Panc1 (cell line): ENCODE results near the gene OLFML3. TPM values are rescaled to one million over a fixed set of nuclear protein-coding genes. Genes with fewer than 3 reads are reported as not detected.

Experiments used
- ATAC-seq: fragments of 200-7000 bp; cut with Tn5 transposase; 2 replicates; pipeline ENCODE4 v1.9.1; 2020; ENCODE audit warnings: mild to moderate bottlenecking, moderate library complexity
- BruUV-seq: library from RNA; stranded (reverse); fragments of 400-500 nt; replicated peaks from 2 replicates; lab custom pipeline; 2021; lab: Mats Ljungman, UMichigan
- CTCF ChIA-PET: fragments of 300-600 bp; sonication (Branson Sonifier 250); formaldehyde crosslinking; loops from one replicate; lab custom pipeline; 2022; ENCODE audit warnings: antibody characterized with exemption; lab: Charles Lee
- POLR2A ChIA-PET: fragments of 300-600 bp; sonication (Branson Sonifier 250); formaldehyde crosslinking; loops from one replicate; lab custom pipeline; 2022; ENCODE audit warnings: antibody characterized with exemption; lab: Charles Lee
- DNase-seq: peaks from one replicate; pipeline ENCODE4 v3.0.0-alpha.2; 2010; ENCODE audit warnings: low read depth, low spot score
- H3K27ac ChIP-seq: 2 replicates; pipeline ENCODE4 v1.5.1; 2011; ENCODE audit warnings: mild to moderate bottlenecking, low read length, inconsistent platforms
- H3K27me3 ChIP-seq: fragments of 200-500 bp; sonication (Bioruptor generic); 2 replicates; pipeline ENCODE4 v1.6.0; 2014; ENCODE audit warnings: low read length, inconsistent platforms; ENCODE audit not compliant: control insufficient read depth, insufficient read depth
- H3K36me3 ChIP-seq: fragments of 200-500 bp; sonication (Bioruptor generic); 2 replicates; pipeline ENCODE4 v1.5.1; 2014; ENCODE audit warnings: inconsistent platforms, mild to moderate bottlenecking, low read length, moderate library complexity; ENCODE audit not compliant: control insufficient read depth, insufficient read depth
- H3K4me1 ChIP-seq: 2 replicates; pipeline ENCODE4 v1.5.1; 2011; ENCODE audit warnings: inconsistent platforms, mild to moderate bottlenecking, low read length, moderate library complexity; ENCODE audit not compliant: control insufficient read depth, insufficient read depth
- H3K4me3 ChIP-seq, 2 experiments: 2 replicates each; pipeline ENCODE4 v1.5.1; 2011 to 2012; ENCODE audit warnings: low read depth in 2 of 2, low read length in 2 of 2, mild to moderate bottlenecking in 2 of 2, inconsistent platforms in 1 of 2, moderate library complexity in 1 of 2
- H3K9me3 ChIP-seq: fragments of 200-500 bp; sonication (Bioruptor generic); 2 replicates; pipeline ENCODE4 v1.5.1; 2014; ENCODE audit warnings: low read depth, mild to moderate bottlenecking, inconsistent platforms, low read length, moderate library complexity; ENCODE audit not compliant: control insufficient read depth, insufficient read depth
- CTCF ChIP-seq: fragments of 450-650 bp; IDR thresholded peaks from 2 replicates; pipeline ENCODE4 v1.5.1; 2017; ENCODE audit warnings: mild to moderate bottlenecking
- POLR2AphosphoS5 ChIP-seq: IDR thresholded peaks from 2 replicates; pipeline ENCODE4 v1.6.1; 2012; ENCODE audit warnings: mild to moderate bottlenecking, low read depth, low read length, moderate library complexity
- REST ChIP-seq, 2 experiments: IDR thresholded peaks; 2 replicates each; pipeline ENCODE4 v1.6.1; 2011 to 2012; ENCODE audit warnings: low read depth in 2 of 2, control low read depth in 1 of 2, low read length in 1 of 2, mild to moderate bottlenecking in 1 of 2, moderate library complexity in 1 of 2; ENCODE audit not compliant: insufficient read depth in 1 of 2
- SIN3A ChIP-seq: IDR thresholded peaks from 2 replicates; pipeline ENCODE4 v1.6.1; 2012; ENCODE audit warnings: low read depth, mild to moderate bottlenecking, low read length, moderate library complexity, borderline replicate concordance; ENCODE audit not compliant: insufficient read depth
- TCF7L2 ChIP-seq: IDR thresholded peaks from 2 replicates; pipeline ENCODE4 v1.6.1; 2011; ENCODE audit warnings: mild to moderate bottlenecking, low read depth, low read length, inconsistent platforms
- in situ Hi-C: cut with HindIII; loops from 2 replicates; pipeline ENCODE4 v1.10.0; 2016; ENCODE audit warnings: low sequenced_read_pairs, low pct_unique_long_range_greater_than_20kb
- intact Hi-C: fragments of 100-400 bp; cut with micrococcal nuclease; formaldehyde crosslinking; loops from one replicate; pipeline ENCODE4 v1.10.0; 2022; ENCODE audit not compliant: unreplicated experiment
- total RNA-seq: library from RNA; stranded (reverse); gene quantifications from one replicate; pipeline ENCODE4 v1.2.1, GENCODE V29; 2021; ENCODE audit not compliant: unreplicated experiment

Gene OLFML3
- total RNA-seq, 1 experiment from 2014 or later = 0.15 TPM

- Histone ChIP-seq H3K36me3 (no peaks in the 10 kb centered on the region), H3K9me3 (no peaks in the 10 kb centered on the region), H3K4me1 (no peaks in the 10 kb centered on the region), H3K27ac (no peak overlapping the region), H3K4me3 (no peak overlapping the region), H3K27me3 (no peaks in the 10 kb centered on the region)
- TF ChIP-seq REST (IDR thresholded peaks at IDR 0.05; ENCODE audit: insufficient read depth in 1 of 2, low read depth in 2 of 2, low read length in 1 of 2) = no peak
- no peak for TF ChIP-seq SIN3A
- TF ChIP-seq TCF7L2 = no peak
- no peak for TF ChIP-seq CTCF
- no peak for TF ChIP-seq POLR2AphosphoS5
- ATAC-seq (no peak), DNase-seq (no peak)
- no TSS peak for BruUV-seq
- ChIA-PET POLR2A (interaction anchor here (0.6 kb wide), 1 partner anchor 14 kb away, joined by 3 read pairs; no protein-coding TSS in a partner anchor), CTCF (no interaction called here)
- intact Hi-C loops = no loop called here
- in situ Hi-C loops = no loop called here
Observed at GRCh38 chr1:114024049-114024448, 44.8 kb downstream of the OLFML3 start.

- no peak overlapping the region for H3K4me3 ChIP-seq
- no peaks in the 10 kb centered on the region for H3K4me1 ChIP-seq
- no peaks in the 10 kb centered on the region for H3K36me3 ChIP-seq
- no TSS peak for BruUV-seq
- POLR2A ChIA-PET = interaction anchor here (0.6 kb wide), 1 partner anchor 1365 kb away, joined by 3 read pairs; no protein-coding TSS in a partner anchor
- TF ChIP-seq SIN3A (no peak), TCF7L2 (no peak), REST (IDR thresholded peaks at IDR 0.05; ENCODE audit: insufficient read depth in 1 of 2, low read depth in 2 of 2, low read length in 1 of 2) (no peak), POLR2AphosphoS5 (no peak), CTCF (no peak)
- H3K27me3 ChIP-seq = no peaks in the 10 kb centered on the region
- H3K9me3 ChIP-seq = no peaks in the 10 kb centered on the region
- CTCF ChIA-PET = no interaction called here
- no peak overlapping the region for H3K27ac ChIP-seq
- no peak for DNase-seq
- in situ Hi-C loops = no loop called here
- intact Hi-C loops = no loop called here
- no peak for ATAC-seq
Observed at GRCh38 chr1:114025609-114026401, 46.5 kb downstream of the OLFML3 start.
